Muscle of leg (tissue), 11 donors: ENCODE data around the gene AUTS2. TPM values are rescaled to one million over a fixed set of nuclear protein-coding genes. Genes with fewer than 3 reads are reported as not detected.
"Not testable (repeated sequence)": the region's sequence is repeated elsewhere in the genome, so short reads cannot be mapped to it uniquely, and the experiment has no call there.

Experiments used
- DNase-seq: peaks from one replicate; pipeline ENCODE4 v3.0.0; 2013
- H3K27ac ChIP-seq: one replicate; pipeline ENCODE4 v1.5.1; 2013; ENCODE audit warnings: mild to moderate bottlenecking, low read length, control low read depth
- H3K27me3 ChIP-seq: one replicate; pipeline ENCODE4 v1.6.1; 2013; ENCODE audit warnings: low read length; ENCODE audit not compliant: control insufficient read depth, insufficient read depth
- H3K36me3 ChIP-seq: one replicate; pipeline ENCODE4 v1.6.1; 2013; ENCODE audit warnings: low read length; ENCODE audit not compliant: control insufficient read depth, insufficient read depth
- H3K4me1 ChIP-seq: one replicate; pipeline ENCODE4 v1.6.1; 2013; ENCODE audit warnings: low read length; ENCODE audit not compliant: control insufficient read depth, insufficient read depth
- H3K4me3 ChIP-seq: one replicate; pipeline ENCODE4 v1.5.1; 2013; ENCODE audit warnings: low read length, control low read depth
- H3K9me3 ChIP-seq: replicated peaks from 2 replicates; pipeline ENCODE4 v1.6.1; 2013; ENCODE audit warnings: low read depth, low read length; ENCODE audit not compliant: control insufficient read depth
- WGBS: methylation state at CpG from one replicate; pipeline ENCODE4 v1.1.5; 2013; ENCODE audit warnings: missing lambda C conversion rate; ENCODE audit not compliant: insufficient coverage; 5-methylcytosine and 5-hydroxymethylcytosine counted together
- polyA plus RNA-seq, 8 donors: library from polyadenylated mRNA; unstranded; fragments of 120-200 nt; gene quantifications; one replicate each; pipeline versions ENCODE4 v1.2.1 to v1.2.3, GENCODE V29; 2013; ENCODE audit warnings: inconsistent platforms in 1 of 8, low replicate concordance in 1 of 8; ENCODE audit not compliant: insufficient read length in 8 of 8, insufficient read depth in 1 of 8
- total RNA-seq: library from RNA; stranded (reverse); fragments of 120-200 nt; gene quantifications from one replicate; pipeline ENCODE4 v1.2.4, GENCODE V29; 2013

Gene AUTS2
- total and polyA plus RNA-seq, 9 donors: 28.6 to 92.3 (median 58.8) TPM

DNA sequence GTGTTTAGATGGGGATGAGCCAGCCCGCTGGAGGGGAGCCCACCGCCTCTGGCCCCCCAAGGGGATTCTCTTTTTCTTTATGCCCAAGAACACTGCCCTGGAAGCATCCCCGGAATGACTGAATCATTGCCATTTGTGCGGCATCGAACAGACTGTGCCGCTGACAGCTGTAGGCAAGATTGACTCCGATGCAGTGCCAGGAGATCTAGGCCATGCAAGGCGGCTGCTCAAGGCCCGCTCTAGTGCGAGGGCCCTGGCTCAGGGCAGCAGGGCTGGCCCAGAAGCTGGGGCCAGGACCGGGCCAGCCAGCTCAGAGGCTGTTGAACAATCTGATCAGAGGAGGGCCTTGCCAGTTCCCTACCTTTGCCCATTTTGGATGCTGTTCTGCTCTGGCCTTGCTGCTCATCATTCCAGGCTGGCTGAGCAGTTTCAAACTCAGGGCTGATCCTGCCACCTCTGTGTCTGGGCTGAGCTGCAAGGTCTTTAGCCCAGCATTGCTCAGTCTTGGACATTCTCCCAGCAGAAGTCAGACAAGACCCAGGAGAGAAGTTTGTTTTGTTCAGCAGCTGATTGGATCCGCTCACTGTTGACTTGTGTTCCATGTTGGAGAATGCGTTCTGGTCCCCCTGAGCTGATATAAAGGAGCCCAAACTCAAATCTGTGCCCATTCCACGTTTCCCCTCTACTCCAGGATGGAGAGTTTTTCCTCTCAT is 1048.4 kb downstream of the AUTS2 start:
- no peaks in the 10 kb centered on the region for H3K27me3 ChIP-seq
- WGBS: 81% methylated on average over 9 of the region's 14 CpGs
- H3K36me3 ChIP-seq: no peaks in the 10 kb centered on the region
- H3K4me1 ChIP-seq: peaks cover 22% of the 10 kb centered on the region
- H3K9me3 ChIP-seq: peaks cover 3% of the 10 kb centered on the region
- DNase-seq: peak; percentile 69
- H3K4me3 ChIP-seq: no peak overlapping the region
- H3K27ac ChIP-seq: no peak overlapping the region

DNA sequence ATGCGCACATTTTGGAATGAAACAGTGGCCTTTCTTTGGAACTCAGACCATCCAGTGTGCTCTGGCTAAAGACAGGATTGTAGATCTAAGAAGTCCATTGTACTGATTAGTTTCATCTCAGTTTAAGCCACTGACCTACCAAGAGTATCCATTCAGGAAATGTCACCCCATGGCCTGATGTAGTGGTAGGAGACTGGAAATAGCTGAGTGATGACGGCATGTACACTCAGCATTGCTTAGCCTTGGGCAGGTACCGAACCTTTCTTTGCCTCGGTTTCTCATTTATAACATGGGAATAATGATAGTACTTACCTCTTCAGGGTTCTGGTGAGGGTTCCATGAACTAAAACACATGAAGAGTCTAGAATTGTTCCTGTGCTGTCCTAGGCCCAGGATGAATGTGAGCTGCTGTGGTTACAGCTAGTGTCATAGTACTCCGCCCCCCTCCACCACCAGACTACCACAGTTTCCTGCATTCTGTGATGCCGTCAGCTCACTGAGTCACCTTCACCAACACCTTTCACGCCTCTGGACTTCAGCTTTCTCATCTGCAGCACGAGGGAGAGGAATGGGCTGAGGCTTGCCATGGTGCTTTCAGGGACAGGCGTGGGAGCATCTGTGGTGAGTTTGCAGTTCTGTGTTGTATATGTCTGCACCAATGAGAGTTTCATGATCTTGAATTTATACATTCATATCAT is 1049.7 kb downstream of the AUTS2 start:
- WGBS: 92% methylated on average over 2 of the region's 9 CpGs
- Histone ChIP-seq H3K4me3 (no peak overlapping the region), H3K9me3 (no peaks in the 10 kb centered on the region), H3K4me1 (peaks cover 22% of the 10 kb centered on the region), H3K27me3 (no peaks in the 10 kb centered on the region), H3K36me3 (no peaks in the 10 kb centered on the region), H3K27ac (no peak overlapping the region)
- no peak for DNase-seq

DNA sequence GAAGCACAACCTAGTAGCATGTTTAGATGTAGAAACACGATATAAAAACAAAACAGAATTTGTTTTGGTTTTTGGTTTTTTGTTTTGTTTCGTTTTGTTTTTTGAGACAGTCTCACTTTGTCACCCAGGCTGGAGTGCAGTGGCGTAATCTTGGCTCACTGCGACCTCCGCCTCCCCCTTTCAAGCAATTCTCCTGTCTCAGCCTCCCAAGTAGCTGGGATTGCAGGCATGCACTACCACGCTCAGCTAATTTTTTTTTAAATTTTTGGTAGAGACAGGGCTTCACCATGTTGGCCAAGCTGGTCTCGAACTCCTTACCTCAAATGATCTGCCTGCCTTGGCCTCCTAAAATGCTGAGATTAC is 1050.2 kb downstream of the AUTS2 start:
- H3K27ac ChIP-seq, H3K27me3 ChIP-seq, H3K9me3 ChIP-seq, DNase-seq, H3K4me3 ChIP-seq, H3K36me3 ChIP-seq: not testable (repeated sequence)
- 100% methylated on average over 2 of the region's 7 CpGs for WGBS
- peaks cover 22% of the 10 kb centered on the region for H3K4me1 ChIP-seq

DNA sequence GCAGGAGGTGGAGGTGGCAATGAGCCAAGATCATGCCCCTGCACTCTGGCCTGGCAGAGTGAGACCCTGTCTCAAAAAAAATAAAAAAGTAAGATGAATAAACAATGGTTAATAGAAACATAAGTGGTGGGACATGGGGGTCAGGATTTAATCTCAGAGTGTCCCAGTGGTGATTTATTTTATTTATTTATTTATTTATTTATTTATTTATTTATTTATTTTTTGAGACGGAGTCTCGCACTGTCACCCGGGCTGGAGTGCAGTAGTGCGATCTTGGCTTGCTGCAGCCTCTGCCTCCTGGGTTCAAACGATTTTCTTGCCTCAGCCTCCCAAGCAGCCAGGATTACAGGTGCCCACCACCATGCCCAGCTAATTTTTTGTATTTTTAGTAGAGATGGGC is 1051.0 kb downstream of the AUTS2 start:
- no peaks in the 10 kb centered on the region for H3K27me3 ChIP-seq
- WGBS: no CpG with 5 or more reads among the region's 5 CpGs
- no peak overlapping the region for H3K27ac ChIP-seq
- no peak for DNase-seq
- H3K4me1 ChIP-seq: peaks cover 22% of the 10 kb centered on the region
- no peaks in the 10 kb centered on the region for H3K9me3 ChIP-seq
- H3K4me3 ChIP-seq: no peak overlapping the region
- H3K36me3 ChIP-seq: no peaks in the 10 kb centered on the region

DNA sequence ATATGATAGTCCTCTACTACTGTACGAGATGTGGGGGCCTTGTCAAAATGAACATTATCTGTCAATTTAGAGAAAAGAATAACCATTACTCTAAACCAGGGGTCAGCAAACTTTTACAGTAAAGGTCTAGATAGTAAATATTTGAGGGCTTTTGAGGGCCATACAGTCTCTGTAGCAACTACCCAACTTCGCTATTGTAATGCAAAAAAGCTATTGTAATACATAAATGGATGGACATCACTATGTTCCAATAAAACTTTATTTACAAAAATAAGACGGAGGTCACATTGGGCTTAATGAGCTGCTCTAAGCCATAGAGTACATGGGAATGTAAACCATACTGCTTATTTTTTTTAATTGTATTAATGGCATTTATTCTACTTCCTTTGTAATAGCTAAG is 1055.9 kb downstream of the AUTS2 start:
- WGBS: no CpG with 5 or more reads among the region's 3 CpGs
- Histone ChIP-seq H3K27ac (no peak overlapping the region), H3K36me3 (no peaks in the 10 kb centered on the region), H3K9me3 (no peaks in the 10 kb centered on the region), H3K4me1 (peaks cover 27% of the 10 kb centered on the region), H3K4me3 (no peak overlapping the region), H3K27me3 (no peaks in the 10 kb centered on the region)
- DNase-seq: no peak

DNA sequence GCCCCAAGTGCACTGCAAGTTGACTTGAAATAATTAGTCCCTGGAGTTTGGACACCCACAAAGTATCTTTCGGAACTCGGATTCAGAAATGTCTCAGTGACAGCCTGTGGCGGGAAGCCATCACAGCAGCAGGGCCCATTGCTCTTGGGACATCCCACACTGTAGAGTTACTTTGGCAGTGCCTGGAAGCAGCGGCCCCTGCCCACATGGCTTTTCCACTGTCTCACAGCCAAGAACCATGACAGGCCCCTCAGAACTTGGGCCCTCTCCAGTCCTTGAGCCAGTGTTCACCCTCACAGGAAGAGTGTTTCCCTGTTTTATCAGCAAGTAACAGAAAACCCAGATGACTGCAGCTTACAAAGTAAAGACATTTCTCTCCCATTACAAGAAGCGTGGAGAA is 1056.7 kb downstream of the AUTS2 start:
- no peak for DNase-seq
- no peaks in the 10 kb centered on the region for H3K9me3 ChIP-seq
- H3K27ac ChIP-seq: no peak overlapping the region
- no peaks in the 10 kb centered on the region for H3K36me3 ChIP-seq
- H3K27me3 ChIP-seq: no peaks in the 10 kb centered on the region
- peaks cover 31% of the 10 kb centered on the region for H3K4me1 ChIP-seq
- H3K4me3 ChIP-seq: no peak overlapping the region
- WGBS: 36% methylated on average over 3 of the region's 5 CpGs

DNA sequence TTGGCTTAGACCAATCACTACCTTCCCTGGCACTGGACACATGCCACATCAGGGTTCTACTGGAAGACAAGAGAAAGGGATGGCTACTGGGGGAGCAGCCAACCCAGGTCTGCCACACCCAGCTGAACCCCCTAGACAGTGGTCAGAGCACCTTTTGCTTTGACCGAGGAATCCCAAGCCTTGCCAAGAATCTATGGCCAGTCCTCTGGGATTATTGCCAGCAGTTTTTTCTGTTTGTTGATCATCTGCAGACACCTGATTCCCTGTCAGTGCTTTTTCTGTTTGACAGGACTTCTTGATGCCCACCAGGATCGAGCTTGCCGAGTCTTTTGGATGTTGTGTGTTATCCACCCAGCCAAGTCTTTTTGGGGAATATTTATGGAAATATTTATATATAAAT is 1057.4 kb downstream of the AUTS2 start:
- H3K36me3 ChIP-seq: no peaks in the 10 kb centered on the region
- no peak overlapping the region for H3K4me3 ChIP-seq
- H3K27ac ChIP-seq: no peak overlapping the region
- H3K4me1 ChIP-seq: peaks cover 31% of the 10 kb centered on the region
- DNase-seq: no peak
- WGBS: 88% methylated on average over 1 of the region's 3 CpGs
- H3K27me3 ChIP-seq: no peaks in the 10 kb centered on the region
- H3K9me3 ChIP-seq: no peaks in the 10 kb centered on the region

DNA sequence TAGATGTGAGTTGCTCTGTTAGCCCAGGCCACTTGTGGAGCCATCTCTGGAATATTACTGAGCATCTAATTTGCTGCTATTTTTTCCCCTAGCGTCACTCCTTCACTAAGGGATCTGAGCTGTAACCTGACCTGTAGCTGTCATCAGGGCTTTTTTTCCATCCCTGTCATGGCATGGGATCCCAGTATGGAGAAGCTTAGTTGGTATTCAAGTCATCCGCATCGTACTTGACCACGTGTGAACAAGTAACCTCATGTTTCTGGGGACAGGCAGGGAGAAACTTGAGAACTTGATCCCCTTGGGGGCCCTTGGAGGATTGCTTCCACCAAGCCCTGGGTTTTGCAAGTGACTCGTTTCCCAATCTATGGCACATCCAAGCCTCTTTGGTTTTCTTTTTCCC is 1059.3 kb downstream of the AUTS2 start:
- Histone ChIP-seq H3K9me3 (no peaks in the 10 kb centered on the region), H3K4me3 (no peak overlapping the region), H3K27ac (peak overlapping the region; percentile 77), H3K27me3 (no peaks in the 10 kb centered on the region), H3K36me3 (no peaks in the 10 kb centered on the region), H3K4me1 (peaks cover 34% of the 10 kb centered on the region)
- peak; percentile 88 for DNase-seq
- 73% methylated on average over 3 of the region's 5 CpGs for WGBS

DNA sequence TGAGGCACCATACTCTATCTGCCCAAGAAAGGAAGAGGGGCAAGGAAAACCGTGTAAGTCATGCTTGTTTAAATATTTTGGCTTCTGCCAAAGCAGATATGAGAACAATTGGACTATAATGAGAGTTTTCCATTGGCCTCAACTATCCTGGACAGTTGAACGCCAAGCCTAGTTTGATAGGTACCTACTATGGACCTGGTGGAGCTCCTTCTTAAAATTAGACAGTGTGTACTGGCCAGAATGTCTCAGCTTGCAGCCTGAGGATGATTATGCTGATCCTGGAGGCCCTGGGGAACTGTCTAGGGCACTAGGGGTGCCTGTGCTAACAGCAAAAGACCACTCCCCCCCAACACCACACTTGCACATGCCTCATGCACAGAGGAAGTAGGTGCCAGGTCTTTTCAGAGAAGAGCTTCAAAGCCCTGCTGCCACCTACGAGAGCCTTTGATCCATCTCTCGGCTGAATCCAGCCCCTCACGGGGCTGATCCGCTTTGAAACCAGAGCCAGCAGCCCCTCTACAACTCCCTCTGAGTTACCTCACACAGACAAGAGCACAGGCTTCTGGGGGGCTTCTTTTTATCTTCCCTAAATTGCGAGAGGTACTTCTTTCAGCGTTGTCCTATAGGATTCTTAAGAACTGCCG is 1059.8 kb downstream of the AUTS2 start:
- Histone ChIP-seq H3K9me3 (no peaks in the 10 kb centered on the region), H3K27ac (peak overlapping the region; percentile 77), H3K4me3 (no peak overlapping the region), H3K4me1 (peaks cover 34% of the 10 kb centered on the region), H3K36me3 (no peaks in the 10 kb centered on the region), H3K27me3 (no peaks in the 10 kb centered on the region)
- DNase-seq: no peak
- WGBS: 73% methylated on average over 6 of the region's 9 CpGs

DNA sequence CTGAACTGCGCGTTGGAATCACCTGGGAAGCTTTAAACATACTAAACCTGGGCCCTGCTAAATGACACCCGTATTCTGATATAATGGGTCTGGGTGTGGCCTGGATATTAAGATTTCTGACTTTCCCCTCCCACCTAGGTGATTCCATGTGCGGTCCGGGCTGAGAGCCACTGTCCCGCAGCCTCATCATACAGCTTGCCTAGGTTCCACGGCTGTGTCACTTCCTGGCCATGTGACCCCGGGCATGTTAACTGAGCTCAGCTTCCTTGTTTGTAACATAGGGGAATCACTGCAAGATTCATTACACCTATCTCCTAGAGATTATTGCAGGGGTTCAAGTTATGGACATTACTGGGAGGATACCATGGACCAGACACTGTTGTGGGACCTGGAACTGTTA is 1061.0 kb downstream of the AUTS2 start:
- no peak for DNase-seq
- H3K9me3 ChIP-seq: no peaks in the 10 kb centered on the region
- no CpG with 5 or more reads among the region's 8 CpGs for WGBS

More for the DNA sequence above, 1061.0 kb downstream of the AUTS2 start:
- Histone ChIP-seq H3K36me3 (no peaks in the 10 kb centered on the region), H3K4me3 (no peak overlapping the region), H3K27ac (no peak overlapping the region), H3K27me3 (no peaks in the 10 kb centered on the region), H3K4me1 (peaks cover 34% of the 10 kb centered on the region)
